NT2/D1 (cell line): Measurements from ENCODE around the gene BLID.

Experiments
- DNase-seq: peaks from one replicate; pipeline ENCODE4 v3.0.0-alpha.2; 2011; ENCODE audit warnings: low read depth, low spot score
- H3K27me3 ChIP-seq: 2 replicates; pipeline ENCODE4 v1.6.0; 2011; ENCODE audit warnings: mild to moderate bottlenecking; ENCODE audit not compliant: insufficient read length, insufficient read depth
- H3K36me3 ChIP-seq: 2 replicates; pipeline ENCODE4 v1.6.1; 2011; ENCODE audit warnings: mild to moderate bottlenecking, low read length, mixed read lengths; ENCODE audit not compliant: insufficient read depth, insufficient read length
- H3K4me1 ChIP-seq: 2 replicates; pipeline ENCODE4 v1.5.1; 2011; ENCODE audit not compliant: insufficient read depth, insufficient read length
- H3K4me3 ChIP-seq: 2 replicates; pipeline ENCODE4 v1.5.1; 2011; ENCODE audit warnings: low read depth; ENCODE audit not compliant: insufficient read length
- H3K9ac ChIP-seq: 2 replicates; pipeline ENCODE4 v1.6.0; 2011; ENCODE audit warnings: low read depth; ENCODE audit not compliant: insufficient read length
- H3K9me3 ChIP-seq: 2 replicates; pipeline ENCODE4 v1.5.1; 2011; ENCODE audit warnings: mild to moderate bottlenecking, low read length; ENCODE audit not compliant: insufficient read depth
- SUZ12 ChIP-seq: IDR thresholded peaks from 2 replicates; pipeline ENCODE4 v1.6.1; 2011; ENCODE audit not compliant: insufficient read length, insufficient read depth; ENCODE audit errors: extremely low read depth
- YY1 ChIP-seq: IDR thresholded peaks from 2 replicates; pipeline ENCODE4 v1.6.1; 2011; ENCODE audit not compliant: insufficient read length, insufficient read depth
- ZNF274 ChIP-seq: IDR thresholded peaks from 2 replicates; pipeline ENCODE4 v1.6.1; 2011; ENCODE audit warnings: mild to moderate bottlenecking, low read depth, low read length

BLID gene

GRCh38 chr11:122103726-122104125, 12.3 kb downstream of the BLID start:
- H3K36me3 ChIP-seq = no peaks in the 10 kb centered on the region
- no peaks in the 10 kb centered on the region for H3K9me3 ChIP-seq
- no peak for DNase-seq
- no peak overlapping the region for H3K4me3 ChIP-seq
- no peak for TF ChIP-seq ZNF274
- TF ChIP-seq SUZ12 = no peak
- no peak for TF ChIP-seq YY1
- no peaks in the 10 kb centered on the region for H3K4me1 ChIP-seq
- H3K9ac ChIP-seq = no peak overlapping the region
- H3K27me3 ChIP-seq = no peaks in the 10 kb centered on the region

- Histone ChIP-seq H3K4me3 (no peak overlapping the region), H3K27me3 (no peaks in the 10 kb centered on the region), H3K4me1 (no peaks in the 10 kb centered on the region), H3K36me3 (no peaks in the 10 kb centered on the region), H3K9me3 (no peaks in the 10 kb centered on the region), H3K9ac (no peak overlapping the region)
- DNase-seq = no peak
- no peak for TF ChIP-seq ZNF274
- TF ChIP-seq YY1 = no peak
- no peak for TF ChIP-seq SUZ12
Measured at GRCh38 chr11:122103321-122103720, 12.7 kb downstream of the BLID start.

GRCh38 chr11:122102426-122102825, 13.6 kb downstream of the BLID start:
- H3K4me1 ChIP-seq = no peaks in the 10 kb centered on the region
- H3K9me3 ChIP-seq = no peaks in the 10 kb centered on the region
- H3K4me3 ChIP-seq = no peak overlapping the region
- no peaks in the 10 kb centered on the region for H3K27me3 ChIP-seq
- TF ChIP-seq YY1 = no peak
- TF ChIP-seq ZNF274 = no peak
- no peak for TF ChIP-seq SUZ12
- DNase-seq = no peak
- no peak overlapping the region for H3K9ac ChIP-seq
- H3K36me3 ChIP-seq = no peaks in the 10 kb centered on the region

GRCh38 chr11:122101625-122102291, 14.3 kb downstream of the BLID start:
- peak overlapping the region; percentile 17 for H3K9ac ChIP-seq
- H3K4me3 ChIP-seq = no peak overlapping the region
- H3K27me3 ChIP-seq = no peaks in the 10 kb centered on the region
- no peaks in the 10 kb centered on the region for H3K9me3 ChIP-seq
- H3K4me1 ChIP-seq = no peaks in the 10 kb centered on the region
- no peak for TF ChIP-seq ZNF274
- TF ChIP-seq YY1 = no peak
- TF ChIP-seq SUZ12 = no peak
- DNase-seq = peak; percentile 66
- H3K36me3 ChIP-seq = no peaks in the 10 kb centered on the region

GRCh38 chr11:122100756-122101080, 15.3 kb downstream of the BLID start:
- DNase-seq = no peak
- TF ChIP-seq SUZ12 (no peak), ZNF274 (no peak), YY1 (no peak)
- H3K9ac ChIP-seq = no peak overlapping the region
- H3K4me1 ChIP-seq = no peaks in the 10 kb centered on the region
- no peaks in the 10 kb centered on the region for H3K36me3 ChIP-seq
- no peaks in the 10 kb centered on the region for H3K9me3 ChIP-seq
- H3K27me3 ChIP-seq = no peaks in the 10 kb centered on the region
- no peak overlapping the region for H3K4me3 ChIP-seq

- TF ChIP-seq SUZ12 (no peak), YY1 (no peak), ZNF274 (no peak)
- Histone ChIP-seq H3K4me3 (no peak overlapping the region), H3K9ac (no peak overlapping the region), H3K36me3 (no peaks in the 10 kb centered on the region), H3K4me1 (no peaks in the 10 kb centered on the region), H3K27me3 (no peaks in the 10 kb centered on the region), H3K9me3 (no peaks in the 10 kb centered on the region)
- no peak for DNase-seq
Measured at GRCh38 chr11:122100037-122100755, 15.8 kb downstream of the BLID start.

- H3K27me3 ChIP-seq = no peaks in the 10 kb centered on the region
- no peak overlapping the region for H3K4me3 ChIP-seq
- no peaks in the 10 kb centered on the region for H3K9me3 ChIP-seq
- H3K4me1 ChIP-seq = no peaks in the 10 kb centered on the region
- DNase-seq = no peak
- no peaks in the 10 kb centered on the region for H3K36me3 ChIP-seq
- TF ChIP-seq ZNF274 = no peak
- TF ChIP-seq SUZ12 = no peak
- no peak for TF ChIP-seq YY1
- H3K9ac ChIP-seq = no peak overlapping the region
Measured at GRCh38 chr11:122099374-122100036, 16.5 kb downstream of the BLID start.
